Right lobe of liver (tissue), 6 donors: ENCODE measurements around the gene OR6F1. TPM values are rescaled to one million over a fixed set of nuclear protein-coding genes. Genes with fewer than 3 reads are reported as not detected.

ENCODE experiments used
- ATAC-seq, 4 donors: fragments of 200-7000 bp; cut with Tn5 transposase; one replicate each; pipeline ENCODE4 v1.9.1; 2020; ENCODE audit warnings: mild to moderate bottlenecking in 4 of 4, moderate library complexity in 4 of 4
- DNase-seq, 3 donors: peaks; one replicate each; pipeline ENCODE4 v3.0.0-alpha.2; 2020
- H3K27ac ChIP-seq, 3 donors: fragments of 200-600 bp; one replicate each; pipeline ENCODE4 v1.8.0; 2022
- H3K27me3 ChIP-seq, 2 donors: fragments of 200-600 bp; one replicate each; pipeline ENCODE4 v1.8.0; 2022
- H3K36me3 ChIP-seq, 4 donors: fragments of 200-600 bp; sonication (generic) in 1 of 4; one replicate each; pipeline versions ENCODE4 v1.5.1 to v1.8.0; 2017 to 2022; ENCODE audit warnings: control low read depth in 1 of 4
- H3K4me1 ChIP-seq, 4 donors: fragments of 200-600 bp; sonication (generic) in 1 of 4; one replicate each; pipeline versions ENCODE4 v1.5.1 to v1.8.0; 2017 to 2022; ENCODE audit warnings: control low read depth in 1 of 4
- H3K4me3 ChIP-seq, 3 donors: fragments of 200-600 bp; one replicate each; pipeline ENCODE4 v1.8.0; 2022
- H3K9me3 ChIP-seq, 4 donors: fragments of 200-600 bp; sonication (generic) in 1 of 4; one replicate each; pipeline versions ENCODE4 v1.5.1 to v1.8.0; 2017 to 2022; ENCODE audit warnings: control low read depth in 1 of 4
- POLR2A ChIP-seq: fragments of 450-650 bp; IDR thresholded peaks from one replicate; pipeline ENCODE4 v1.6.1; 2017; ENCODE audit warnings: antibody characterized with exemption, mild to moderate bottlenecking
- WGBS: methylation state at CpG from one replicate; pipeline ENCODE4 v1.1.6; 2018; ENCODE audit warnings: low coverage, low lambda C conversion rate; ENCODE audit not compliant: insufficient coverage; ENCODE audit errors: missing lambda C conversion rate; 5-methylcytosine and 5-hydroxymethylcytosine counted together
- intact Hi-C, 2 donors: fragments of 100-400 bp; cut with DNase I; formaldehyde crosslinking; loops; one replicate each; pipeline versions ENCODE4 v1.11.2 to v1.14.1; 2022
- total RNA-seq, 6 experiments: library from RNA; depleted of rRNA in 2 of 6; stranded (reverse); fragments of >200 nt in 2 of 6; fragmentation: NEBNext Ultra II Directional in 3 of 6; extraction: Animal tissue kit (Norgen Biotek cat#: 25700) in 3 of 6; gene quantifications; one replicate each; pipeline versions ENCODE4 v1.1.0 to v1.2.4, GENCODE V29; 2016 to 2023
- TF ChIP-seq, protein P1 (sequence below), 4 donors: fragments of 200-600 bp in 3 of 4; fragments of 450-650 bp in 1 of 4; IDR thresholded peaks; one replicate each; pipeline versions ENCODE4 v1.5.1 to v1.8.0; 2016 to 2022; ENCODE audit warnings: antibody characterized with exemption in 4 of 4, mild to moderate bottlenecking in 2 of 4
- donor health status: DM: no; HTN: yes; CAD: no.
- donor health status: DM: no; HTN: no; CAD: no.
- donor health status: DM: no; HTN: no; CAD: no.
- donor health status: DM: no; HTN: yes; CAD: no.
- donor health status: DM: no; HTN: yes; CAD: no.

OR6F1 gene
- total RNA-seq, 6 experiments from 2014 or later = not detected

DNA sequence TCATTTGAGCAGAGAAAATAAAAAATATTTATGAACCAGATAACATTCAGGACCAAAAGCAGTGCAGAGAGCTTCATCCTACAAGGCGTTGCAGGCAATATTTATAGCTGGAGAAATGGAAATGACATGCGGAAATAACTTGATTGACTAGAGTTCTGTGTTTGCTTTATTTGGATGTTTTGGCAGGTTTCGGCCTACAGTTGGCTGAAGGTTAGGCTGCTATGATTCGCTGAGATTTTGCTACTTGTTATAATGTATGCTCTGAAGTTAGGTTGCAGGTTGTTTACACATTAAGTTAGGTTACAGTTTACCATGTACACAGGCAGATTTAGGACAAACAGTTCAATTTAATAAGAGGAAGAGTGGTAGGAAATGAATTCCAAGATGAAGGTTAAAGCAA, 36.3 kb downstream of the OR6F1 start:
- 65% methylated on average over 4 of the region's 4 CpGs for WGBS
- intact Hi-C loops = no loop called here
- TF ChIP-seq, protein P1, sequence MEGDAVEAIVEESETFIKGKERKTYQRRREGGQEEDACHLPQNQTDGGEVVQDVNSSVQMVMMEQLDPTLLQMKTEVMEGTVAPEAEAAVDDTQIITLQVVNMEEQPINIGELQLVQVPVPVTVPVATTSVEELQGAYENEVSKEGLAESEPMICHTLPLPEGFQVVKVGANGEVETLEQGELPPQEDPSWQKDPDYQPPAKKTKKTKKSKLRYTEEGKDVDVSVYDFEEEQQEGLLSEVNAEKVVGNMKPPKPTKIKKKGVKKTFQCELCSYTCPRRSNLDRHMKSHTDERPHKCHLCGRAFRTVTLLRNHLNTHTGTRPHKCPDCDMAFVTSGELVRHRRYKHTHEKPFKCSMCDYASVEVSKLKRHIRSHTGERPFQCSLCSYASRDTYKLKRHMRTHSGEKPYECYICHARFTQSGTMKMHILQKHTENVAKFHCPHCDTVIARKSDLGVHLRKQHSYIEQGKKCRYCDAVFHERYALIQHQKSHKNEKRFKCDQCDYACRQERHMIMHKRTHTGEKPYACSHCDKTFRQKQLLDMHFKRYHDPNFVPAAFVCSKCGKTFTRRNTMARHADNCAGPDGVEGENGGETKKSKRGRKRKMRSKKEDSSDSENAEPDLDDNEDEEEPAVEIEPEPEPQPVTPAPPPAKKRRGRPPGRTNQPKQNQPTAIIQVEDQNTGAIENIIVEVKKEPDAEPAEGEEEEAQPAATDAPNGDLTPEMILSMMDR (IDR thresholded peaks at IDR 0.05) = no peak
- TF ChIP-seq POLR2A = no peak

DNA sequence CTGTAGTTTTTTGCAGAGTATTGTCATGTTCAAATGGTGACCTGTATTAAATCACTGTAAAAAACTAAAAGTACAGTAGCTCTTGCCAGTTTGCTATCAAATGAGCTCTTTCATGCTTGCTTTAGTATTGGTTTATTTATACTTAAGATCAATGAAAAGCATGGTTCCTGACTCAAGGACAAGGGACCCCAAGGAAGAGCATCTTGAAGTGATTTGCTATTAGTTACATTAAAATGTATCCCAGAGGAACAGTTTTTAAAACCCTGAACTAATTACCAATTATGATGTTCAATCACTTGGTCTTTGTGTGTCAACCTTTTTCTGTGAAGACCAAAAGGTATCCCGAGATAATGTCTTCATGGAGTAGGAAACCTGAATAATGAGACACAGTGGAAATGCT, 36.8 kb downstream of the OR6F1 start, which contains the start of gene OR13G1:
Gene OR13G1 (minus strand): TSS at position 101 of the 400 bp plus-strand sequence. CDS start 6,698 bp downstream, outside the sequence.
- no peaks in the 10 kb centered on the region for H3K9me3 ChIP-seq
- 62% methylated on average over 1 of the region's 1 CpG for WGBS
- H3K27me3 ChIP-seq = no peaks in the 10 kb centered on the region
- TF ChIP-seq, protein P1 (IDR thresholded peaks at IDR 0.05) = no peak
- no peak for TF ChIP-seq POLR2A
- no peak within 1 kb of the TSS for H3K27ac ChIP-seq
- no peaks in the 10 kb centered on the region for H3K4me1 ChIP-seq
- ATAC-seq = no peak
- intact Hi-C loops = no loop called here
- H3K4me3 ChIP-seq = no peak within 1 kb of the TSS
- no peak for DNase-seq
- no peaks in the 10 kb centered on the region for H3K36me3 ChIP-seq

More for the DNA sequence above, 36.3 kb downstream of the OR6F1 start:
- ATAC-seq (no peak), DNase-seq (no peak)
- Histone ChIP-seq H3K9me3 (no peaks in the 10 kb centered on the region), H3K27me3 (no peaks in the 10 kb centered on the region), H3K4me1 (no peaks in the 10 kb centered on the region), H3K36me3 (no peaks in the 10 kb centered on the region), H3K4me3 (no peak overlapping the region), H3K27ac (no peak overlapping the region)

DNA sequence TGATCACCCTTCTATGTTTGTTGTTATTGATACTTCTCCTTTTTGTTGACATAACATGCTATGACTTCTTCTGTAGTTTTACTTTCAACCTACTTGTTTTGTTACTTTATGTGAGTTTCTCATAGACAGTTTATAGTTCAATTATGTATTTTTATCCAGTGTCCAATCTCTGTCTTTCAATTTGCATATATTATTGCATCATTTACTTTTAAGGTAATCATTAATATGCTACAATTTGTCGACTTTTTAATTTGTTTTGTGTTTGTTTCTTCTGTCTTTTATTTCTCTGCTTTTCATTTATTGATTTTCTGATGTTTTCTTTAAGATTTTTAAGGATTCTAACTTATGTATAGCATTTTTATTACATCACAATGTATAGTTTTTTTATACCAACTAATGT, 47.2 kb downstream of the OR6F1 start:
- no peak overlapping the region for H3K4me3 ChIP-seq
- ATAC-seq (no peak), DNase-seq (no peak)
- intact Hi-C loops = no loop called here
- 24% methylated on average over 1 of the region's 1 CpG for WGBS
- no peaks in the 10 kb centered on the region for H3K9me3 ChIP-seq
- no peak overlapping the region for H3K27ac ChIP-seq
- no peaks in the 10 kb centered on the region for H3K4me1 ChIP-seq
- H3K27me3 ChIP-seq = no peaks in the 10 kb centered on the region
- TF ChIP-seq, protein P1 (IDR thresholded peaks at IDR 0.05) = no peak
- no peak for TF ChIP-seq POLR2A
- H3K36me3 ChIP-seq = no peaks in the 10 kb centered on the region

Other genes with a start within 250 kb of the OR6F1 start
- not detected for gene OR2C3, start 180.2 kb downstream of the OR6F1 start, total RNA-seq
- under 1 TPM in 1 of 6 experiments, not detected in 5; 0.24 TPM for gene GCSAML, start 167.5 kb downstream of the OR6F1 start, total RNA-seq
- gene OR2G2, start 128.3 kb downstream of the OR6F1 start, total RNA-seq = not detected
- gene OR2G3, start 111.1 kb downstream of the OR6F1 start, total RNA-seq = not detected
- not detected for gene OR13G1, start 36.9 kb downstream of the OR6F1 start, total RNA-seq
- not detected for gene OR14K1, start 22.0 kb upstream of the OR6F1 start, total RNA-seq
- gene OR14A2, start 31.5 kb upstream of the OR6F1 start, total RNA-seq = not detected
- not detected for gene OR1C1, start 43.9 kb upstream of the OR6F1 start, total RNA-seq
- not detected for gene OR14A16, start 107.5 kb upstream of the OR6F1 start, total RNA-seq
- not detected for gene OR11L1, start 125.2 kb upstream of the OR6F1 start, total RNA-seq
- 1 to 10 TPM in 3 of 6 experiments, under 1 TPM in 2, not detected in 1; 0.29 to 5.5 (median 2.1) TPM for gene TRIM58, start 140.5 kb upstream of the OR6F1 start, total RNA-seq
- gene OR2W3, start 178.9 kb upstream of the OR6F1 start, total RNA-seq = 1 to 10 TPM in 1 of 6 experiments, under 1 TPM in 2, not detected in 3; 0.24 to 1.2 (median 0.43) TPM
- gene OR2T8, start 203.6 kb upstream of the OR6F1 start, total RNA-seq = not detected
- gene OR2AJ1, start 208.2 kb upstream of the OR6F1 start, total RNA-seq = not detected
- gene OR2L8, start 232.2 kb upstream of the OR6F1 start, total RNA-seq = not detected
- not detected for gene OR2AK2, start 248.6 kb upstream of the OR6F1 start, total RNA-seq